HG03457 (cell line): ENCODE measurements around the gene NKPD1.

Experiments used
- ATAC-seq: cut with Tn5 transposase; IDR thresholded peaks from one replicate; pipeline ENCODE4 v1.9.1; 2021; ENCODE audit warnings: moderate number of reproducible peaks; ENCODE audit not compliant: unreplicated experiment

The NKPD1 gene

GRCh38 chr19:45160870-45161737, at the start of gene NKPD1:
Gene NKPD1, minus strand, starts transcription at chr19:45160982. Its CDS starts 832 bp downstream, at chr19:45160150.
- no peak for ATAC-seq

- ATAC-seq, result no peak
Measured at GRCh38 chr19:45206328-45206727, 45.5 kb upstream of the NKPD1 start.

- ATAC-seq, result no peak
Measured at GRCh38 chr19:45205810-45206209, 45.0 kb upstream of the NKPD1 start.

GRCh38 chr19:45202637-45203036, 41.9 kb upstream of the NKPD1 start:
- ATAC-seq, result no peak

- ATAC-seq, result no peak
Measured at GRCh38 chr19:45200568-45200967, 39.8 kb upstream of the NKPD1 start.

- no peak for ATAC-seq
Measured at GRCh38 chr19:45195764-45196163, 35.0 kb upstream of the NKPD1 start.

GRCh38 chr19:45191375-45191774, 30.6 kb upstream of the NKPD1 start:
- no peak for ATAC-seq

- ATAC-seq, result no peak
Measured at GRCh38 chr19:45189971-45190370, 29.2 kb upstream of the NKPD1 start.

- no peak for ATAC-seq
Measured at GRCh38 chr19:45187421-45188100, 26.8 kb upstream of the NKPD1 start.

GRCh38 chr19:45186509-45187334, 25.9 kb upstream of the NKPD1 start:
- ATAC-seq, result no peak

GRCh38 chr19:45184115-45184514, 23.3 kb upstream of the NKPD1 start:
- ATAC-seq, result no peak

GRCh38 chr19:45182758-45183157, 22.0 kb upstream of the NKPD1 start:
- ATAC-seq, result no peak

- no peak for ATAC-seq
Measured at GRCh38 chr19:45180936-45181335, 20.2 kb upstream of the NKPD1 start.

- no peak for ATAC-seq
Measured at GRCh38 chr19:45179892-45180370, 19.1 kb upstream of the NKPD1 start.

GRCh38 chr19:45179072-45179891, 18.5 kb upstream of the NKPD1 start:
- ATAC-seq, result peak; percentile 1

GRCh38 chr19:45178262-45179071, 17.7 kb upstream of the NKPD1 start, which contains the start of gene BLOC1S3:
Gene BLOC1S3, plus strand, starts transcription at chr19:45178784. Its CDS starts 513 bp downstream, at chr19:45179297.
- ATAC-seq, result peak; percentile 70

GRCh38 chr19:45177817-45178261, 17.1 kb upstream of the NKPD1 start, which contains the start of gene TRAPPC6A:
Gene TRAPPC6A, minus strand, starts transcription at chr19:45178237. Its CDS starts 19 bp downstream, at chr19:45178218.
- no peak for ATAC-seq

- ATAC-seq, result no peak
Measured at GRCh38 chr19:45175515-45176345, 14.9 kb upstream of the NKPD1 start.
